CD4-positive, alpha-beta T cell (primary cell): ENCODE results near the gene TTC12. TPM values are rescaled to one million over a fixed set of nuclear protein-coding genes. Genes with fewer than 3 reads are reported as not detected.
A peak's percentile ranks its signal among the peaks of the same experiment; 100 is the strongest.

ENCODE experiments used
- ATAC-seq: fragments of 200-7000 bp; cut with Tn5 transposase; one replicate; pipeline ENCODE4 v1.10.0; 2022; ENCODE audit warnings: mild to moderate bottlenecking; ENCODE audit not compliant: poor library complexity
- CTCF ChIA-PET: fragments of 350-600 bp; sonication (Branson Sonifier 250); formaldehyde crosslinking; loops from one replicate; lab custom pipeline; 2021; ENCODE audit warnings: antibody characterized with exemption, inconsistent platforms; lab: Charles Lee
- POLR2A ChIA-PET: fragments of 350-600 bp; sonication (Branson Sonifier 250); formaldehyde crosslinking; loops from one replicate; lab custom pipeline; 2021; ENCODE audit warnings: antibody characterized with exemption, inconsistent platforms; lab: Charles Lee
- DNase-seq, 14 experiments: peaks; one replicate each; pipeline ENCODE4 v3.0.0-alpha.2; 2013 to 2020; ENCODE audit warnings: mixed read lengths in 2 of 14
- H3K27ac ChIP-seq, 2 donors: one replicate each; pipeline versions ENCODE4 v1.5.1 to v1.7.0; 2013; ENCODE audit warnings: low read length in 2 of 2, low read depth in 1 of 2, mild to moderate bottlenecking in 1 of 2
- H3K27me3 ChIP-seq, 2 experiments: 1 replicate in 1 of 2; 2 replicates in 1 of 2; pipeline versions ENCODE4 v1.6.1 to v1.7.0; 2013; ENCODE audit warnings: low read length in 2 of 2, control low read depth in 1 of 2, mild to moderate bottlenecking in 1 of 2, moderate library complexity in 1 of 2; ENCODE audit not compliant: insufficient read depth in 2 of 2, control insufficient read depth in 1 of 2
- H3K36me3 ChIP-seq: one replicate; pipeline ENCODE4 v1.6.1; 2013; ENCODE audit warnings: low read length, control low read depth; ENCODE audit not compliant: insufficient read depth
- H3K4me1 ChIP-seq: one replicate; pipeline ENCODE4 v1.6.1; 2013; ENCODE audit warnings: low read length, control low read depth; ENCODE audit not compliant: insufficient read depth
- H3K4me3 ChIP-seq: one replicate; pipeline ENCODE4 v1.5.1; 2013; ENCODE audit warnings: mild to moderate bottlenecking, low read length, moderate library complexity
- H3K9me3 ChIP-seq, 2 experiments: 1 replicate in 1 of 2; 2 replicates in 1 of 2; pipeline versions ENCODE4 v1.6.1 to v1.7.0; 2013; ENCODE audit warnings: low read length in 2 of 2, mild to moderate bottlenecking in 2 of 2, control low read depth in 1 of 2, moderate library complexity in 1 of 2; ENCODE audit not compliant: control insufficient read depth in 1 of 2, insufficient read depth in 1 of 2
- H3K27ac Mint-ChIP-seq: one replicate; pipeline ENCODE4 v1.8.0; 2020; ENCODE audit warnings: mixed read lengths
- H3K27me3 Mint-ChIP-seq: one replicate; pipeline ENCODE4 v1.8.0; 2021; ENCODE audit warnings: mixed read lengths
- H3K36me3 Mint-ChIP-seq: one replicate; pipeline ENCODE4 v1.8.0; 2021; ENCODE audit warnings: low read depth, mixed read lengths
- H3K4me1 Mint-ChIP-seq: one replicate; pipeline ENCODE4 v1.8.0; 2021; ENCODE audit warnings: low read depth, mixed read lengths
- H3K4me3 Mint-ChIP-seq: one replicate; pipeline ENCODE4 v1.8.0; 2020; ENCODE audit warnings: mild to moderate bottlenecking, mixed read lengths
- H3K9me3 Mint-ChIP-seq: one replicate; pipeline ENCODE4 v1.8.0; 2020; ENCODE audit warnings: mixed read lengths
- intact Hi-C, 2 experiments: fragments of 100-400 bp; cut with DNase I in 1 of 2; cut with micrococcal nuclease in 1 of 2; formaldehyde crosslinking; loops; one replicate each; pipeline versions ENCODE4 v1.15.1 to v1.9.0; 2023 to 2025; cut with DNase I, micrococcal nuclease
- polyA plus RNA-seq, 2 donors: library from polyadenylated mRNA; unstranded; fragments of 120-200 nt; gene quantifications; one replicate each; pipeline ENCODE4 v1.2.1, GENCODE V29; 2013
- total RNA-seq, 174 experiments: library from RNA in 2 of 174; stranded (reverse) in 2 of 174; gene quantifications; one replicate each; pipeline ENCODE4 v1.2.3 and lab custom pipeline; 2021 to 2026
- TF ChIP-seq, protein P1 (sequence below): fragments of 200-600 bp; IDR thresholded peaks from one replicate; pipeline ENCODE4 v1.8.0; 2022; ENCODE audit warnings: antibody characterized with exemption, mild to moderate bottlenecking

TTC12 gene, protein sequence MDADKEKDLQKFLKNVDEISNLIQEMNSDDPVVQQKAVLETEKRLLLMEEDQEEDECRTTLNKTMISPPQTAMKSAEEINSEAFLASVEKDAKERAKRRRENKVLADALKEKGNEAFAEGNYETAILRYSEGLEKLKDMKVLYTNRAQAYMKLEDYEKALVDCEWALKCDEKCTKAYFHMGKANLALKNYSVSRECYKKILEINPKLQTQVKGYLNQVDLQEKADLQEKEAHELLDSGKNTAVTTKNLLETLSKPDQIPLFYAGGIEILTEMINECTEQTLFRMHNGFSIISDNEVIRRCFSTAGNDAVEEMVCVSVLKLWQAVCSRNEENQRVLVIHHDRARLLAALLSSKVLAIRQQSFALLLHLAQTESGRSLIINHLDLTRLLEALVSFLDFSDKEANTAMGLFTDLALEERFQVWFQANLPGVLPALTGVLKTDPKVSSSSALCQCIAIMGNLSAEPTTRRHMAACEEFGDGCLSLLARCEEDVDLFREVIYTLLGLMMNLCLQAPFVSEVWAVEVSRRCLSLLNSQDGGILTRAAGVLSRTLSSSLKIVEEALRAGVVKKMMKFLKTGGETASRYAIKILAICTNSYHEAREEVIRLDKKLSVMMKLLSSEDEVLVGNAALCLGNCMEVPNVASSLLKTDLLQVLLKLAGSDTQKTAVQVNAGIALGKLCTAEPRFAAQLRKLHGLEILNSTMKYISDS
- total RNA-seq, result 10 to 100 TPM; 26.5 to 34.5 TPM
- 16.2 TPM for polyA plus RNA-seq (2013, experiment 1 of 2)
- 23.3 TPM for polyA plus RNA-seq (2013, experiment 2 of 2)
- total RNA-seq (lab: John Stamatoyannopoulos, UW), result 5.2 to 84.5 (median 28.5) reads per million in 172 experiments

DNA sequence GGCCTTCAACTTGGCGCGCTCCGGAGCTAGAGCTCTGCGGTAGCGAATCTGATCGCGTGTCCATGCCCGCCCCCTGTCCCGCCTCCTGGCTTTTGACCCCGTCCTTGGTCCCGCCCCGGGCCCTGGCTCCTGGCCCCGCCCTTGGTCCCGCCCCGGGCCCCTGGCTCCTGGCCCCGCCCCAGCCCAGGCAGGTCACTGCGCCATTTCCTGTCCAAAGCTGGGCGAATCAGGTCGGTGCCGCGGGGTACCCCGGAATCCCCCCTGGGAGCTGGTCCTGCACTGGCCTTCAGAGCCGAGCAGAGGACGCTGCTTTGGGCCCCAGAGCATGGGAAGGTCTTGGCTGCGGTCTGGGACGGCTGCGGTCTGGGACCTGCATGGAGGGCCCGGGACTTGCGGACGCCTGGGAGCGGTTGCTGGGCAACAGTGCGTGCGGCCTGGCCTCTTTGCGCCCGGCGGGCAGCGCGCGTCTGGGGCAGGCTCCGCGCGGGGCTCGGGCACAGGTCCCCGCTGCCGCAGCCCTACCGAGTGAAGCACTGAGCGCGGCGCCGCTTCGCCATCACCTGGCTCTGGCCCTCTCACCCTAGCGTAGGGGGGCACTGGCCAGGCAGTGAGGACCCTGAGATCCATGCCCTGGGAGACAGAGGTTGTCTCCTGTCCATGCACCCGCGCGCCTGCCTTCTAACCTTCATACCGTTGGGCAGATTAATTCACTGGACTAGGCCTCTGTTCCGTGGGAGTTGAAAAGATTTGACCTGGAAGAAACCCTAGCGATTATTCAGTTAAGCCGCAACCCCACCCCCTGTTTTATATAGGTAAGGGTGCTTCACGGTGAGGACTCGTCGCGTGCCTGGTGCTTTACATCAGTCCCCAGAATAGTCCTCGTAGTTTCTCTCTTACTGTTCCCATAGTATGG lies at the start of gene TTC12:
TSS of gene TTC12 (plus strand) at position 195 of the 913 bp plus-strand sequence. CDS start 1,675 bp downstream, outside the sequence.
- H3K4me3 ChIP-seq, result peak within 1 kb of the TSS; percentile 60
- H3K4me1 ChIP-seq, result peaks cover 30% of the 10 kb centered on the region
- peak within 1 kb of the TSS; percentile 93 for H3K4me3 Mint-ChIP-seq
- H3K36me3 ChIP-seq, result peaks cover 14% of the 10 kb centered on the region
- POLR2A ChIA-PET, result interaction anchor here (0.6 to 1.5 kb wide), 10 partner anchors 9 to 1562 kb away, joined by 3 to 14 read pairs (median 3); partner anchors contain the start of genes PTS and ZW10
- DNase-seq (peak; percentile 86 to 95 (median 93)), ATAC-seq (peak; percentile 98)
- CTCF ChIA-PET, result no interaction called here
- peaks cover 48% of the 10 kb centered on the region for H3K36me3 Mint-ChIP-seq
- TF ChIP-seq, protein P1, sequence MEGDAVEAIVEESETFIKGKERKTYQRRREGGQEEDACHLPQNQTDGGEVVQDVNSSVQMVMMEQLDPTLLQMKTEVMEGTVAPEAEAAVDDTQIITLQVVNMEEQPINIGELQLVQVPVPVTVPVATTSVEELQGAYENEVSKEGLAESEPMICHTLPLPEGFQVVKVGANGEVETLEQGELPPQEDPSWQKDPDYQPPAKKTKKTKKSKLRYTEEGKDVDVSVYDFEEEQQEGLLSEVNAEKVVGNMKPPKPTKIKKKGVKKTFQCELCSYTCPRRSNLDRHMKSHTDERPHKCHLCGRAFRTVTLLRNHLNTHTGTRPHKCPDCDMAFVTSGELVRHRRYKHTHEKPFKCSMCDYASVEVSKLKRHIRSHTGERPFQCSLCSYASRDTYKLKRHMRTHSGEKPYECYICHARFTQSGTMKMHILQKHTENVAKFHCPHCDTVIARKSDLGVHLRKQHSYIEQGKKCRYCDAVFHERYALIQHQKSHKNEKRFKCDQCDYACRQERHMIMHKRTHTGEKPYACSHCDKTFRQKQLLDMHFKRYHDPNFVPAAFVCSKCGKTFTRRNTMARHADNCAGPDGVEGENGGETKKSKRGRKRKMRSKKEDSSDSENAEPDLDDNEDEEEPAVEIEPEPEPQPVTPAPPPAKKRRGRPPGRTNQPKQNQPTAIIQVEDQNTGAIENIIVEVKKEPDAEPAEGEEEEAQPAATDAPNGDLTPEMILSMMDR, result no peak
- intact Hi-C loops, result loop anchor here (2.0 to 10.0 kb wide), 10 partner anchors 458 to 1710 kb away; partner anchors contain the start of genes ZW10 (in 2 of the 2), ALG9 (in 1 of the 2), CLDN25 (in 1 of the 2) and PPP2R1B (in 1 of the 2)
- H3K9me3 ChIP-seq, result no peaks in the 10 kb centered on the region
- no peaks in the 10 kb centered on the region for H3K9me3 Mint-ChIP-seq
- H3K27me3 ChIP-seq, result no peaks in the 10 kb centered on the region
- peaks cover 46% of the 10 kb centered on the region for H3K4me1 Mint-ChIP-seq
- no peaks in the 10 kb centered on the region for H3K27me3 Mint-ChIP-seq
- peak within 1 kb of the TSS; percentile 63 to 85 for H3K27ac ChIP-seq
- H3K27ac Mint-ChIP-seq, result peak within 1 kb of the TSS; percentile 88

DNA sequence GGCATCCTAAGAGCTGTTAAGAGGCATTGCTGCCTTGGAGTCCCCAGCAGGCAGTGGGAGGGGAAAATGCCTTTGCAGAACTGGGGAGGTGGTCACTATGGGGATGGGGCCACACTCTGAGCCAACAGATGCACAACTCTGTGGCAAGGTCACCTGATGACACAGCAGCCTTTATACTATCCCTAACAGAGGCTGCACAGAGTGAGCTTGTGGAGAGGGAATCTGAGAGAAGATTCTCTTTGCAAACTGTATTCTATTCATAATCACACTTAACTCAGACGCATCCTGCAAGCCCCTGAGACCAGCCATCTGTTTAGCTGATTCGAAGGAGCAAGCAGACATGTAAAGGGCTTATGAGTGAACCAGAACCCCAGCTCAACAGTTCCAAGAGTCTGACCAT lies 49.0 kb upstream of the TTC12 start:
- Histone ChIP-seq H3K4me3 (no peak overlapping the region), H3K9me3 (no peaks in the 10 kb centered on the region), H3K36me3 (no peaks in the 10 kb centered on the region), H3K27ac (no peak overlapping the region), H3K4me1 (no peaks in the 10 kb centered on the region), H3K27me3 (peaks cover 0 to 2% of the 10 kb centered on the region in 2 experiments)
- Mint-ChIP-seq H3K4me3 (no peak overlapping the region), H3K27me3 (peaks cover 3% of the 10 kb centered on the region), H3K9me3 (no peaks in the 10 kb centered on the region), H3K27ac (no peak overlapping the region), H3K4me1 (no peaks in the 10 kb centered on the region), H3K36me3 (no peaks in the 10 kb centered on the region)
- intact Hi-C loops, result no loop called here
- ChIA-PET POLR2A (no interaction called here), CTCF (no interaction called here)
- ATAC-seq (no peak), DNase-seq (no peak)
- TF ChIP-seq, protein P1, result no peak

DNA sequence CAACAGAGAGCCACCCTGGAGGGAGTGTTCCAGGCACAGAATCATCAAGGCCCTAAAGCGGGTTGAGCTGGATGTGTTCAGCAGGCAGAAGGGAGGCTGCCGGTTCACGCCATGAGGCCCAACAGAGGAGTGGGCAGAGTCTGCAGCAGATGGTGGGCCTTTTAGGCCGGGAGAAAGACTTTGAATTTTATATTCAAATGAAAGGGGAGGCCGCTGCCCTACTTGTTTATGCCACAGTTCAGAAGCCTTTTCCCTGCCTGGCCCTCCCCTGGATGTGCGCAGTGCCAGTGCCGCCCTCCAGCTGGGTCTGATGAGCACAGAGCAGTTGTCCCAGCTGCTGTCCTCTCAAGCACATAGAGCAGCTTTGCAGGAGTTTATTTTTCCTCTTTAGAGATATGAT lies 46.9 kb upstream of the TTC12 start:
- ChIA-PET POLR2A (no interaction called here), CTCF (no interaction called here)
- intact Hi-C loops, result no loop called here
- peaks cover 3% of the 10 kb centered on the region for H3K27me3 Mint-ChIP-seq
- DNase-seq (no peak), ATAC-seq (no peak)
- H3K36me3 Mint-ChIP-seq, result no peaks in the 10 kb centered on the region
- no peaks in the 10 kb centered on the region for H3K9me3 Mint-ChIP-seq
- Histone ChIP-seq H3K9me3 (no peaks in the 10 kb centered on the region), H3K4me1 (no peaks in the 10 kb centered on the region), H3K4me3 (no peak overlapping the region), H3K36me3 (no peaks in the 10 kb centered on the region), H3K27ac (no peak overlapping the region), H3K27me3 (no peaks in the 10 kb centered on the region)
- H3K4me1 Mint-ChIP-seq, result no peaks in the 10 kb centered on the region
- TF ChIP-seq, protein P1, result no peak
- no peak overlapping the region for H3K4me3 Mint-ChIP-seq
- H3K27ac Mint-ChIP-seq, result no peak overlapping the region
